Breast epithelium (tissue), 4 donors: ENCODE measurements around the gene DYSF. TPM values are rescaled to one million over a fixed set of nuclear protein-coding genes. Genes with fewer than 3 reads are reported as not detected.

Experiments used
- DNase-seq, 2 donors: peaks; one replicate each; pipeline ENCODE4 v3.0.0-alpha.2; 2019; ENCODE audit warnings: low spot score in 2 of 2
- H3K27ac ChIP-seq, 2 donors: fragments of 200-600 bp; sonication (generic) in 1 of 2; one replicate each; pipeline ENCODE4 v1.5.1; 2016 to 2019; ENCODE audit warnings: mild to moderate bottlenecking in 1 of 2
- H3K27me3 ChIP-seq, 2 donors: fragments of 200-600 bp; sonication (generic) in 1 of 2; one replicate each; pipeline versions ENCODE4 v1.5.1 to v1.6.0; 2017 to 2019; ENCODE audit warnings: control low read depth in 1 of 2, mild to moderate bottlenecking in 1 of 2
- H3K36me3 ChIP-seq: fragments of 200-600 bp; one replicate; pipeline ENCODE4 v1.5.1; 2019
- H3K4me1 ChIP-seq, 2 donors: fragments of 200-600 bp; sonication (generic); one replicate each; pipeline ENCODE4 v1.5.1; 2016 to 2019; ENCODE audit warnings: control low read depth in 1 of 2
- H3K4me3 ChIP-seq, 3 donors: fragments of 200-600 bp; sonication (generic); 1 replicate in 2 of 3; 2 replicates in 1 of 3; pipeline ENCODE4 v1.5.1; 2016 to 2019; ENCODE audit warnings: mild to moderate bottlenecking in 3 of 3, moderate library complexity in 2 of 3
- H3K9me3 ChIP-seq, 2 donors: fragments of 200-600 bp; sonication (generic) in 1 of 2; one replicate each; pipeline ENCODE4 v1.5.1; 2016 to 2019; ENCODE audit warnings: control low read depth in 1 of 2
- POLR2A ChIP-seq: fragments of 450-650 bp; IDR thresholded peaks from one replicate; pipeline ENCODE4 v1.6.1; 2016; ENCODE audit warnings: antibody characterized with exemption, mild to moderate bottlenecking, moderate library complexity
- POLR2AphosphoS5 ChIP-seq, 3 donors: sonication (generic); formaldehyde crosslinking; IDR thresholded peaks; one replicate each; pipeline ENCODE4 v1.6.1; 2017; ENCODE audit warnings: antibody characterized with exemption in 3 of 3
- intact Hi-C: fragments of 100-400 bp; cut with DNase I; formaldehyde crosslinking; loops from one replicate; pipeline ENCODE4 v1.15.1; 2023; ENCODE audit warnings: low total_unique reads
- total RNA-seq, 3 donors: library from RNA; depleted of rRNA; stranded (reverse); fragments of >200 nt; gene quantifications; one replicate each; pipeline ENCODE4 v1.1.0, GENCODE V29; 2016
- TF ChIP-seq, protein P1 (sequence below), 3 donors: fragments of 450-650 bp; IDR thresholded peaks; one replicate each; pipeline ENCODE4 v1.5.1; 2016 to 2017; ENCODE audit warnings: antibody characterized with exemption in 3 of 3, mild to moderate bottlenecking in 3 of 3, moderate library complexity in 3 of 3

DYSF gene
- total RNA-seq, 3 donors from 2014 or later = 3.0 to 15.7 (median 4.8) TPM

DNA sequence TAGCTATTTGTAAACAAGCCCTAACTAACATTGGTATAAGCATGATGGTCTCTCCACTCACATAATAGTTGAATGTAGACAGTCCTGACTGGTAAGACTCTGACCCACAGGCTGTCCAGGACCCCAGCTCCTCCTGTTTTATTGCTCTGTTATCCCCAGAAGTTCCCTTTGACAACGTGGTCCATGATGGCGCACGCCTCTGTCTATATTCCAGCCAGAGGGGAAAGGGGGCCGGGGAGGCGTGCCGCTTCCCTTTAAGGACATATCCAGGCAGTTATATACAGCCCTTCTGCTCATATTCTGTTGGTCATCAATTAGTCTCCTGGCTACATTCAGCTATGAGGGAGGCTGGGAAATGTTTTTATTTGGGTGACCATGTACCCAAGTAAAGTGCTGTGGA is 6.7 kb downstream of the DYSF start:
- Histone ChIP-seq H3K4me1 (no peaks in the 10 kb centered on the region), H3K27me3 (peaks cover 0 to 19% of the 10 kb centered on the region in 2 donors), H3K36me3 (no peaks in the 10 kb centered on the region), H3K9me3 (peaks cover 10 to 14% of the 10 kb centered on the region in 2 donors), H3K4me3 (no peak overlapping the region), H3K27ac (no peak overlapping the region)
- intact Hi-C loops = no loop called here
- DNase-seq = no peak
- no peak for TF ChIP-seq POLR2AphosphoS5 (IDR thresholded peaks at IDR 0.05)
- TF ChIP-seq POLR2A = no peak
- TF ChIP-seq, protein P1, sequence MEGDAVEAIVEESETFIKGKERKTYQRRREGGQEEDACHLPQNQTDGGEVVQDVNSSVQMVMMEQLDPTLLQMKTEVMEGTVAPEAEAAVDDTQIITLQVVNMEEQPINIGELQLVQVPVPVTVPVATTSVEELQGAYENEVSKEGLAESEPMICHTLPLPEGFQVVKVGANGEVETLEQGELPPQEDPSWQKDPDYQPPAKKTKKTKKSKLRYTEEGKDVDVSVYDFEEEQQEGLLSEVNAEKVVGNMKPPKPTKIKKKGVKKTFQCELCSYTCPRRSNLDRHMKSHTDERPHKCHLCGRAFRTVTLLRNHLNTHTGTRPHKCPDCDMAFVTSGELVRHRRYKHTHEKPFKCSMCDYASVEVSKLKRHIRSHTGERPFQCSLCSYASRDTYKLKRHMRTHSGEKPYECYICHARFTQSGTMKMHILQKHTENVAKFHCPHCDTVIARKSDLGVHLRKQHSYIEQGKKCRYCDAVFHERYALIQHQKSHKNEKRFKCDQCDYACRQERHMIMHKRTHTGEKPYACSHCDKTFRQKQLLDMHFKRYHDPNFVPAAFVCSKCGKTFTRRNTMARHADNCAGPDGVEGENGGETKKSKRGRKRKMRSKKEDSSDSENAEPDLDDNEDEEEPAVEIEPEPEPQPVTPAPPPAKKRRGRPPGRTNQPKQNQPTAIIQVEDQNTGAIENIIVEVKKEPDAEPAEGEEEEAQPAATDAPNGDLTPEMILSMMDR (IDR thresholded peaks at IDR 0.05) = no peak

- no peak overlapping the region for H3K27ac ChIP-seq
- TF ChIP-seq POLR2AphosphoS5 (IDR thresholded peaks at IDR 0.05) (no peak), POLR2A (no peak)
- TF ChIP-seq, protein P1 (IDR thresholded peaks at IDR 0.05) = no peak
- no peak for DNase-seq
- no peaks in the 10 kb centered on the region for H3K4me1 ChIP-seq
- H3K36me3 ChIP-seq = no peaks in the 10 kb centered on the region
- peaks cover 0 to 22% of the 10 kb centered on the region in 2 donors for H3K27me3 ChIP-seq
- H3K9me3 ChIP-seq = peaks cover 10 to 14% of the 10 kb centered on the region in 2 donors
- H3K4me3 ChIP-seq = no peak overlapping the region
- intact Hi-C loops = no loop called here
Observed at GRCh38 chr2:71460595-71461303, 7.4 kb downstream of the DYSF start.

- DNase-seq = no peak
- H3K27me3 ChIP-seq = peaks cover 0 to 27% of the 10 kb centered on the region in 2 donors
- TF ChIP-seq, protein P1 (IDR thresholded peaks at IDR 0.05) = no peak
- TF ChIP-seq POLR2AphosphoS5 (IDR thresholded peaks at IDR 0.05) = no peak
- TF ChIP-seq POLR2A = no peak
- no peaks in the 10 kb centered on the region for H3K4me1 ChIP-seq
- no peak overlapping the region for H3K27ac ChIP-seq
- intact Hi-C loops = no loop called here
- peaks cover 10 to 14% of the 10 kb centered on the region in 2 donors for H3K9me3 ChIP-seq
- H3K36me3 ChIP-seq = no peaks in the 10 kb centered on the region
- H3K4me3 ChIP-seq = no peak overlapping the region
Observed at GRCh38 chr2:71461304-71461671, 7.9 kb downstream of the DYSF start.

DNA sequence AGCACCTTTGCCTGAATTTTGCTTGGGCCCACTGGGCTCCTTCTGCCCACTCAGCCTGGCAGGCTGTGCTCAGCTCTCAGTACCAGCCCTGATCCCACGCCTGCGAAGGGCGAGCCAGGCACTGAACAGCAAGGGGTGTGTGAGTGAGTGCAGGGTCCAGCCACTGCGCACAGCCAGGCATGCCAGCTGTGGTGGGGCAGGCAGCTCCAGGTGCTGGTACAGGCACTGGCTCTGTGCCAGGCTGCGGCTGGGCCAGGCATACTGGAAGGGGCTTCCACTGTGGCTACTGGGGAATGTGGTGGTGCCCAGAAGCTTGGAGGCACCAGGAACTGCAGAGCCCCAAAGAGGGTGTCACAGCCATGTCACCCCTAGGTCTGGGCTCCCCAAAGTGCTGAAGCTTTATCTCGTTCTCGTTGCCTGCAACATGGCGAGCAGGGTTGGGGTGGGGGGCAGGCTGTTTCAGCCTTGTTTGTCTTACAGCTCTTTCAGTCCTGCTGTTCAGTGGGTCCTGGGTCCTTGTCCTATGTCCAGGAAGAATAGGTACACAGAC is 8.8 kb downstream of the DYSF start:
- TF ChIP-seq POLR2A = no peak
- TF ChIP-seq POLR2AphosphoS5 (IDR thresholded peaks at IDR 0.05) = no peak
- TF ChIP-seq, protein P1 (IDR thresholded peaks at IDR 0.05) = no peak
- H3K9me3 ChIP-seq = peaks cover 10 to 14% of the 10 kb centered on the region in 2 donors
- no peak overlapping the region for H3K27ac ChIP-seq
- no peaks in the 10 kb centered on the region for H3K36me3 ChIP-seq
- H3K4me1 ChIP-seq = no peaks in the 10 kb centered on the region
- intact Hi-C loops = no loop called here
- no peak for DNase-seq
- H3K27me3 ChIP-seq = peaks cover 0 to 28% of the 10 kb centered on the region in 2 donors
- no peak overlapping the region for H3K4me3 ChIP-seq

GRCh38 chr2:71462641-71463341 is 9.4 kb downstream of the DYSF start:
- no peak for DNase-seq
- peaks cover 10 to 14% of the 10 kb centered on the region in 2 donors for H3K9me3 ChIP-seq
- H3K4me3 ChIP-seq = no peak overlapping the region
- no peak overlapping the region for H3K27ac ChIP-seq
- no peaks in the 10 kb centered on the region for H3K4me1 ChIP-seq
- TF ChIP-seq POLR2AphosphoS5 (IDR thresholded peaks at IDR 0.05) (no peak), POLR2A (no peak)
- TF ChIP-seq, protein P1 (IDR thresholded peaks at IDR 0.05) = no peak
- H3K27me3 ChIP-seq = peaks cover 0 to 28% of the 10 kb centered on the region in 2 donors
- H3K36me3 ChIP-seq = no peaks in the 10 kb centered on the region
- intact Hi-C loops = no loop called here
